H1 (cell line): Measurements from ENCODE around the gene IKZF3. TPM values are rescaled to one million over a fixed set of nuclear protein-coding genes. Genes with fewer than 3 reads are reported as not detected.

ENCODE experiments used
- CTCF ChIA-PET: fragments of 300-600 bp; sonication (Branson Sonifier 250); formaldehyde crosslinking; loops from one replicate; lab custom pipeline; 2021; ENCODE audit not compliant: partially characterized antibody; lab: Charles Lee
- POLR2A ChIA-PET: fragments of 300-600 bp; sonication (Branson Sonifier 250); formaldehyde crosslinking; loops from one replicate; lab custom pipeline; 2021; ENCODE audit warnings: inconsistent platforms; ENCODE audit not compliant: partially characterized antibody; lab: Charles Lee
- DNase-seq, 2 experiments: peaks; one replicate each; pipeline versions ENCODE4 v3.0.0 to v3.0.0-alpha.2; 2010 to 2022; ENCODE audit warnings: low spot score in 2 of 2, low read depth in 1 of 2, mixed read lengths in 1 of 2
- FAIRE-seq: peaks from 2 replicates; lab custom pipeline; 2011; peaks lifted over from hg19 to GRCh38; lab: Jason Lieb, UNC
- H2AFZ ChIP-seq: 2 replicates; pipeline ENCODE4 v1.8.1; 2012; ENCODE audit warnings: low read length, inconsistent platforms
- H2AK5ac ChIP-seq: 2 replicates; pipeline ENCODE4 v1.6.1; 2013; ENCODE audit warnings: low read depth, low read length
- H2BK120ac ChIP-seq: replicated peaks from 2 replicates; pipeline ENCODE3; 2013; ENCODE audit warnings: low read depth, low read length, inconsistent platforms
- H2BK12ac ChIP-seq: 2 replicates; pipeline ENCODE4 v1.6.1; 2013; ENCODE audit warnings: low read depth, low read length
- H2BK15ac ChIP-seq: 2 replicates; pipeline ENCODE4 v1.6.1; 2013; ENCODE audit warnings: low read length
- H2BK20ac ChIP-seq: 2 replicates; pipeline ENCODE4 v1.6.1; 2013; ENCODE audit warnings: low read length
- H2BK5ac ChIP-seq: 2 replicates; pipeline ENCODE4 v1.6.1; 2013; ENCODE audit warnings: low read depth, low read length
- H3K14ac ChIP-seq: 2 replicates; pipeline ENCODE4 v1.6.1; 2013; ENCODE audit warnings: inconsistent platforms; ENCODE audit not compliant: insufficient read length
- H3K18ac ChIP-seq: 2 replicates; pipeline ENCODE4 v1.6.1; 2013; ENCODE audit warnings: low read length; ENCODE audit errors: extremely low read depth
- H3K23ac ChIP-seq: 2 replicates; pipeline ENCODE4 v1.6.1; 2013; ENCODE audit warnings: inconsistent platforms; ENCODE audit not compliant: insufficient read length
- H3K23me2 ChIP-seq: 2 replicates; pipeline ENCODE4 v1.6.1; 2013; ENCODE audit warnings: low read depth, low read length
- H3K27ac ChIP-seq: 2 replicates; pipeline ENCODE4 v1.6.1; 2011; ENCODE audit warnings: low read depth, low read length, inconsistent platforms
- H3K27me3 ChIP-seq, 4 experiments: replicated peaks in 1 of 4; 1 replicate in 1 of 4; 2 replicates in 3 of 4; pipeline versions ENCODE4 v1.6.1 to v1.8.1; 2011 to 2013; ENCODE audit warnings: low read length in 3 of 4, mild to moderate bottlenecking in 3 of 4, inconsistent platforms in 2 of 4, mixed read lengths in 2 of 4, moderate library complexity in 1 of 4; ENCODE audit not compliant: control insufficient read depth in 3 of 4, insufficient read depth in 3 of 4; ENCODE audit errors: extremely low read depth in 1 of 4
- H3K36me3 ChIP-seq, 4 experiments: 2 replicates each; pipeline versions ENCODE4 v1.6.1 to v1.8.1; 2011 to 2013; ENCODE audit warnings: mild to moderate bottlenecking in 4 of 4, low read length in 3 of 4, moderate library complexity in 2 of 4, control low read depth in 1 of 4, inconsistent platforms in 1 of 4; ENCODE audit not compliant: insufficient read depth in 4 of 4, control insufficient read depth in 2 of 4
- H3K4ac ChIP-seq: replicated peaks from 2 replicates; pipeline ENCODE3; 2013; ENCODE audit warnings: low read length, low read depth, mixed read lengths, inconsistent platforms; ENCODE audit not compliant: insufficient read length
- H3K4me1 ChIP-seq, 4 experiments: replicated peaks in 1 of 4; 1 replicate in 1 of 4; 2 replicates in 3 of 4; pipeline versions ENCODE4 v1.6.1 to v1.8.1; 2011 to 2013; ENCODE audit warnings: low read length in 3 of 4, inconsistent platforms in 2 of 4, mixed read lengths in 1 of 4; ENCODE audit not compliant: insufficient read depth in 4 of 4, control insufficient read depth in 3 of 4
- H3K4me2 ChIP-seq, 2 experiments: 2 replicates each; pipeline versions ENCODE4 v1.6.1 to v1.8.1; 2011 to 2013; ENCODE audit warnings: low read depth in 2 of 2, low read length in 2 of 2, control low read depth in 1 of 2, inconsistent platforms in 1 of 2, mild to moderate bottlenecking in 1 of 2; ENCODE audit not compliant: insufficient read depth in 1 of 2
- H3K4me3 ChIP-seq, 4 experiments: fragments of 200-600, 300-600 bp in 1 of 4; sonication (generic), shearing (Covaris generic), sonication (Bioruptor Twin) in 1 of 4; 2 replicates each; pipeline versions ENCODE4 v1.5.1 to v1.8.1; 2011 to 2016; ENCODE audit warnings: low read length in 4 of 4, low read depth in 3 of 4, control low read depth in 2 of 4, inconsistent platforms in 2 of 4, mild to moderate bottlenecking in 2 of 4, mixed read lengths in 1 of 4, moderate library complexity in 1 of 4; ENCODE audit not compliant: insufficient read depth in 2 of 4; ENCODE audit errors: extremely low read depth in 1 of 4
- H3K56ac ChIP-seq: replicated peaks from 2 replicates; pipeline ENCODE3; 2013; ENCODE audit warnings: low read depth, mild to moderate bottlenecking, mixed read lengths, low read length, inconsistent platforms; ENCODE audit not compliant: insufficient read length
- H3K79me1 ChIP-seq: 2 replicates; pipeline ENCODE4 v1.6.1; 2013; ENCODE audit warnings: low read depth, low read length, control low read depth
- H3K79me2 ChIP-seq, 2 experiments: 2 replicates each; pipeline versions ENCODE4 v1.6.1 to v1.8.1; 2012 to 2013; ENCODE audit warnings: low read length in 2 of 2, mild to moderate bottlenecking in 2 of 2, inconsistent platforms in 1 of 2; ENCODE audit not compliant: insufficient read depth in 2 of 2, control insufficient read depth in 1 of 2
- H3K9ac ChIP-seq, 4 experiments: replicated peaks in 1 of 4; 1 replicate in 1 of 4; 2 replicates in 3 of 4; pipeline versions ENCODE4 v1.6.1 to v1.8.1; 2011 to 2013; ENCODE audit warnings: low read depth in 3 of 4, low read length in 3 of 4, control low read depth in 2 of 4, mild to moderate bottlenecking in 2 of 4, moderate library complexity in 2 of 4, inconsistent platforms in 1 of 4; ENCODE audit errors: extremely low read depth in 1 of 4
- H3K9me3 ChIP-seq, 2 experiments: 2 replicates each; pipeline versions ENCODE4 v1.6.1 to v1.8.1; 2012 to 2013; ENCODE audit warnings: mild to moderate bottlenecking in 2 of 2, moderate library complexity in 2 of 2, control low read depth in 1 of 2, inconsistent platforms in 1 of 2, low read depth in 1 of 2, low read length in 1 of 2, mixed read lengths in 1 of 2; ENCODE audit not compliant: insufficient read depth in 2 of 2
- H4K20me1 ChIP-seq, 2 experiments: replicated peaks in 1 of 2; 2 replicates each; pipeline versions ENCODE3 to v1.8.1; 2011 to 2013; ENCODE audit warnings: inconsistent platforms in 2 of 2, low read length in 2 of 2, mild to moderate bottlenecking in 1 of 2; ENCODE audit not compliant: insufficient read depth in 2 of 2, control insufficient read depth in 1 of 2
- H4K5ac ChIP-seq: 2 replicates; pipeline ENCODE4 v1.6.1; 2013; ENCODE audit warnings: low read length, low read depth, mixed read lengths, inconsistent platforms; ENCODE audit not compliant: insufficient read length
- H4K8ac ChIP-seq: 2 replicates; pipeline ENCODE4 v1.8.0; 2013; ENCODE audit warnings: mild to moderate bottlenecking, moderate library complexity, low read length, inconsistent platforms; ENCODE audit not compliant: insufficient read depth; ENCODE audit errors: extremely low read depth
- H4K91ac ChIP-seq: replicated peaks from 2 replicates; pipeline ENCODE3; 2013; ENCODE audit warnings: low read length, mixed read lengths, inconsistent platforms; ENCODE audit not compliant: insufficient read length
- POU5F1 ChIP-seq: IDR thresholded peaks from 2 replicates; pipeline ENCODE4 v1.6.1; 2011; ENCODE audit warnings: low read depth, mild to moderate bottlenecking, low read length, moderate library complexity
- WGBS, 2 experiments: shearing (Covaris generic) in 1 of 2; methylation state at CpG; one replicate each; pipeline versions ENCODE4 v1.1.6 to v1.1.7; 2013 to 2015; ENCODE audit warnings: low lambda C conversion rate in 2 of 2, mixed read lengths in 2 of 2, inconsistent platforms in 1 of 2, low coverage in 1 of 2, missing lambda C conversion rate in 1 of 2; ENCODE audit not compliant: insufficient replicate concordance in 2 of 2, insufficient coverage in 1 of 2, insufficient read length in 1 of 2; ENCODE audit errors: extremely low coverage in 1 of 2, missing lambda C conversion rate in 1 of 2; 5-methylcytosine and 5-hydroxymethylcytosine counted together
- polyA plus RNA-seq, 7 experiments: library from polyadenylated mRNA; depleted of rRNA in 3 of 7; stranded (reverse) in 5 of 7; unstranded in 2 of 7; fragments of >200 nt in 5 of 7; fragments of 200-250 nt in 2 of 7; gene quantifications; 1 replicate in 5 of 7; 2 replicates in 1 of 7; 4 replicates in 1 of 7; pipeline versions ENCODE4 v1.2.1 to v1.2.3, GENCODE V29; 2011 to 2013; ENCODE audit warnings: missing spikeins in 2 of 7, mixed read lengths in 2 of 7
- total RNA-seq: library from RNA; stranded (reverse); fragmentation: NEBNext Ultra II Directional; extraction: Animal tissue kit (Norgen Biotek cat#: 25700); gene quantifications from 2 replicates; pipeline ENCODE4 v1.2.1, GENCODE V29; 2021

IKZF3 gene
- total and polyA plus RNA-seq, 2 of the 8 experiments (the other 6 are each of a cell fraction or from before 2014, with no cell fraction given), result 0.23 to 0.56 TPM

GRCh38 chr17:39754958-39755553 lies 109.1 kb downstream of the IKZF3 start:
- Histone ChIP-seq H3K23me2 (peaks cover 10% of the 10 kb centered on the region; the same call in 1 of the 2 replicates), H4K20me1 (no peaks in the 10 kb centered on the region), H3K9me3 (no peaks in the 10 kb centered on the region), H4K91ac (no peak overlapping the region), H3K27me3 (peaks cover 0 to 3% (median 2%) of the 10 kb centered on the region in 4 experiments; a peak in 2 of 7 replicates), H2BK20ac (no peak overlapping the region), H3K36me3 (no peaks in the 10 kb centered on the region), H4K8ac (peak overlapping the region; percentile 80), H2BK120ac (no peak overlapping the region), H3K23ac (no peak overlapping the region), H3K79me2 (no peaks in the 10 kb centered on the region), H3K56ac (no peak overlapping the region), H3K27ac (no peak overlapping the region), H2AFZ (no peak overlapping the region), H3K79me1 (no peaks in the 10 kb centered on the region; the same call in 1 of the 2 replicates), H4K5ac (no peak overlapping the region), H3K4me1 (peaks cover 9 to 28% (median 20%) of the 10 kb centered on the region in 4 experiments), H3K4me3 (peak overlapping the region; percentile 30 to 82 (median 74)), H3K4ac (no peak overlapping the region), H2BK5ac (peak overlapping the region; percentile 20; the same call in 1 of the 2 replicates), H2AK5ac (no peak overlapping the region), H3K18ac (no peak overlapping the region; the same call in 1 of the 2 replicates), H2BK12ac (peak overlapping the region; percentile 93), H3K14ac (no peak overlapping the region), H2BK15ac (peak overlapping the region; percentile 99; the same call in 1 of the 2 replicates), H3K4me2 (peak overlapping the region; percentile 20 to 98), H3K9ac (no peak overlapping the region)
- no peak for TF ChIP-seq POU5F1
- FAIRE-seq, result no peak
- POLR2A ChIA-PET, result interaction anchor here (0.6 to 8.1 kb wide), 10 partner anchors 16 to 125 kb away, joined by 3 to 54 read pairs (median 3); partner anchors contain the start of genes ERBB2, MIEN1 and PNMT
- DNase-seq, result peak in 1 of 2 experiments; percentile 60
- CTCF ChIA-PET, result interaction anchor here (0.9 to 8.2 kb wide), 19 partner anchors 9 to 207 kb away, joined by 3 to 102 read pairs (median 5); partner anchors contain the start of genes ERBB2, MIEN1 and PGAP3
- WGBS, 2 experiments, result 33% methylated on average over 21 of the region's 21 CpGs; no CpG with 5 or more reads in 1 of the 2 experiments
